SK-N-SH treated with all-trans-retinoic acid at 6 μM for 48 hours (cell line): ENCODE results near the gene LVRN.

Experiments
- ATAC-seq: fragments of 200-7000 bp; cut with Tn5 transposase; 3 replicates; pipeline ENCODE4 v1.9.1; 2020; ENCODE audit warnings: mild to moderate bottlenecking, moderate library complexity
- ARNTL ChIP-seq: fragments of 450-650 bp; formaldehyde crosslinking; IDR thresholded peaks from 2 replicates; pipeline ENCODE4 v1.5.0; 2020; ENCODE audit warnings: low read depth, mild to moderate bottlenecking, moderate library complexity, borderline replicate concordance
- BACH2 ChIP-seq: fragments of 250-450 bp; sonication (Bioruptor Pico); IDR thresholded peaks from 2 replicates; pipeline ENCODE4 v1.9.0; 2021; ENCODE audit warnings: mild to moderate bottlenecking, borderline replicate concordance
- CREB5 ChIP-seq: fragments of 250-450 bp; sonication (Bioruptor Pico); IDR thresholded peaks from 2 replicates; pipeline ENCODE4 v1.5.1; 2020; ENCODE audit warnings: low read depth, mild to moderate bottlenecking, moderate library complexity
- CSDC2 ChIP-seq: fragments of 250-450 bp; sonication (Bioruptor Pico); IDR thresholded peaks from 2 replicates; pipeline ENCODE4 v1.5.0; 2020; ENCODE audit warnings: mild to moderate bottlenecking, moderate library complexity
- CSRNP3 ChIP-seq: fragments of 250-450 bp; sonication (Bioruptor Pico); IDR thresholded peaks from 2 replicates; pipeline ENCODE4 v1.5.1; 2021; ENCODE audit warnings: mild to moderate bottlenecking, moderate library complexity
- ESRRG ChIP-seq: fragments of 250-450 bp; sonication (Bioruptor Pico); IDR thresholded peaks from 2 replicates; pipeline ENCODE4 v1.6.1; 2021; ENCODE audit warnings: mild to moderate bottlenecking
- GLIS3 ChIP-seq: fragments of 250-450 bp; sonication (Bioruptor Pico); IDR thresholded peaks from 2 replicates; pipeline ENCODE4 v1.5.0; 2020; ENCODE audit warnings: mild to moderate bottlenecking, moderate library complexity
- ISL1 ChIP-seq: fragments of 250-450 bp; sonication (Bioruptor Pico); IDR thresholded peaks from 2 replicates; pipeline ENCODE4 v2.1.2; 2022; ENCODE audit warnings: mild to moderate bottlenecking, moderate library complexity
- OSR1 ChIP-seq: fragments of 250-450 bp; sonication (Bioruptor Pico); IDR thresholded peaks from 2 replicates; pipeline ENCODE4 v1.8.0; 2022; ENCODE audit warnings: moderate library complexity, mild to moderate bottlenecking, inconsistent platforms
- PATZ1 ChIP-seq: fragments of 250-450 bp; sonication (Bioruptor Pico); IDR thresholded peaks from 2 replicates; pipeline ENCODE4 v1.8.0; 2020; ENCODE audit warnings: mild to moderate bottlenecking, moderate library complexity, borderline replicate concordance
- PPARA ChIP-seq: fragments of 250-450 bp; sonication (Bioruptor Pico); IDR thresholded peaks from 2 replicates; pipeline ENCODE4 v1.5.0; 2020; ENCODE audit warnings: mild to moderate bottlenecking, borderline replicate concordance
- RARB ChIP-seq: fragments of 250-450 bp; sonication (Bioruptor Pico); IDR thresholded peaks from 2 replicates; pipeline ENCODE4 v1.8.0; 2021; ENCODE audit warnings: mild to moderate bottlenecking, moderate library complexity
- SNAI2 ChIP-seq: fragments of 250-450 bp; sonication (Bioruptor Pico); IDR thresholded peaks from 2 replicates; pipeline ENCODE4 v1.5.0; 2020; ENCODE audit warnings: mild to moderate bottlenecking, moderate library complexity
- TCF4 ChIP-seq: fragments of 250-450 bp; sonication (Bioruptor Pico); IDR thresholded peaks from 2 replicates; pipeline ENCODE4 v1.8.0; 2021; ENCODE audit warnings: mild to moderate bottlenecking, moderate library complexity, borderline replicate concordance
- TOX ChIP-seq: fragments of 250-450 bp; sonication (Bioruptor Pico); IDR thresholded peaks from 2 replicates; pipeline ENCODE4 v1.8.0; 2021; ENCODE audit warnings: mild to moderate bottlenecking, moderate library complexity, borderline replicate concordance
- TSHZ2 ChIP-seq: fragments of 250-450 bp; sonication (Bioruptor Pico); IDR thresholded peaks from 2 replicates; pipeline ENCODE4 v1.5.0; 2020; ENCODE audit warnings: mild to moderate bottlenecking, moderate library complexity
- ZC3H10 ChIP-seq: fragments of 250-450 bp; sonication (Bioruptor Pico); IDR thresholded peaks from 2 replicates; pipeline ENCODE4 v1.5.1; 2021; ENCODE audit warnings: mild to moderate bottlenecking, moderate library complexity
- ZFP3 ChIP-seq: fragments of 250-450 bp; sonication (Bioruptor Pico); IDR thresholded peaks from 2 replicates; pipeline ENCODE4 v1.5.0; 2020; ENCODE audit warnings: mild to moderate bottlenecking, moderate library complexity
- ZFP30 ChIP-seq: fragments of 450-650 bp; formaldehyde crosslinking; IDR thresholded peaks from 2 replicates; pipeline ENCODE4 v1.5.0; 2022; ENCODE audit warnings: mild to moderate bottlenecking, moderate library complexity
- ZNF565 ChIP-seq: fragments of 450-650 bp; formaldehyde crosslinking; conservative IDR thresholded peaks from 2 replicates; pipeline ENCODE4 v1.5.0; 2020; ENCODE audit warnings: low read depth, mild to moderate bottlenecking, moderate library complexity
- ZNF70 ChIP-seq: fragments of 450-650 bp; formaldehyde crosslinking; IDR thresholded peaks from 2 replicates; pipeline ENCODE4 v1.5.0; 2020; ENCODE audit warnings: mild to moderate bottlenecking, moderate library complexity
- ZNF8 ChIP-seq: fragments of 450-650 bp; formaldehyde crosslinking; IDR thresholded peaks from 2 replicates; pipeline ENCODE4 v1.5.0; 2020; ENCODE audit warnings: mild to moderate bottlenecking, moderate library complexity

The LVRN gene

GRCh38 chr5:115988002-115988401, 25.7 kb downstream of the LVRN start:
- no peak for ATAC-seq
- no peak for TF ChIP-seq PATZ1 (CRISPR knock-in tag)
- no peak for TF ChIP-seq ISL1 (CRISPR knock-in tag)
- no peak for TF ChIP-seq TOX (CRISPR knock-in tag)
- no peak for TF ChIP-seq ZFP30
- TF ChIP-seq GLIS3 (CRISPR knock-in tag): no peak
- TF ChIP-seq OSR1 (CRISPR knock-in tag): no peak
- no peak for TF ChIP-seq CREB5 (CRISPR knock-in tag)
- no peak for TF ChIP-seq ESRRG (CRISPR knock-in tag)
- no peak for TF ChIP-seq SNAI2 (CRISPR knock-in tag)
- TF ChIP-seq CSRNP3 (CRISPR knock-in tag): no peak
- no peak for TF ChIP-seq ARNTL (CRISPR knock-in tag)
- TF ChIP-seq PPARA (CRISPR knock-in tag): no peak
- no peak for TF ChIP-seq ZNF565 (CRISPR knock-in tag)
- no peak for TF ChIP-seq ZNF70 (CRISPR knock-in tag)
- no peak for TF ChIP-seq BACH2 (CRISPR knock-in tag)
- TF ChIP-seq ZC3H10 (CRISPR knock-in tag): no peak
- no peak for TF ChIP-seq TCF4 (CRISPR knock-in tag)
- no peak for TF ChIP-seq ZNF8 (CRISPR knock-in tag)
- no peak for TF ChIP-seq TSHZ2 (CRISPR knock-in tag)

- no peak for ATAC-seq
- no peak for TF ChIP-seq OSR1 (CRISPR knock-in tag)
- no peak for TF ChIP-seq ESRRG (CRISPR knock-in tag)
- no peak for TF ChIP-seq ZNF565 (CRISPR knock-in tag)
- TF ChIP-seq CREB5 (CRISPR knock-in tag): no peak
- TF ChIP-seq PATZ1 (CRISPR knock-in tag): no peak
- TF ChIP-seq TOX (CRISPR knock-in tag): no peak
- TF ChIP-seq ZNF70 (CRISPR knock-in tag): no peak
- TF ChIP-seq RARB (CRISPR knock-in tag): no peak
- TF ChIP-seq ARNTL (CRISPR knock-in tag): no peak
- TF ChIP-seq ZC3H10 (CRISPR knock-in tag): no peak
- TF ChIP-seq ZNF8 (CRISPR knock-in tag): no peak
- no peak for TF ChIP-seq CSDC2 (CRISPR knock-in tag)
- no peak for TF ChIP-seq CSRNP3 (CRISPR knock-in tag)
- TF ChIP-seq ISL1 (CRISPR knock-in tag): no peak
- no peak for TF ChIP-seq GLIS3 (CRISPR knock-in tag)
- TF ChIP-seq PPARA (CRISPR knock-in tag): no peak
- no peak for TF ChIP-seq BACH2 (CRISPR knock-in tag)
- TF ChIP-seq ZFP3: no peak
- no peak for TF ChIP-seq TCF4 (CRISPR knock-in tag)
- TF ChIP-seq TSHZ2 (CRISPR knock-in tag): no peak
These were observed 30.6 kb downstream of the LVRN start for GRCh38 chr5:115992848-115993350.
